GM18868 (cell line): ENCODE data around the gene ZNF587.
"Not testable (repeated sequence)": the region's sequence is repeated elsewhere in the genome, so short reads cannot be mapped to it uniquely, and the experiment has no call there.

Experiments
- ATAC-seq: cut with Tn5 transposase; IDR thresholded peaks from one replicate; pipeline ENCODE4 v1.9.1; 2021; ENCODE audit warnings: mild to moderate bottlenecking, moderate library complexity; ENCODE audit not compliant: unreplicated experiment

Gene ZNF587

DNA sequence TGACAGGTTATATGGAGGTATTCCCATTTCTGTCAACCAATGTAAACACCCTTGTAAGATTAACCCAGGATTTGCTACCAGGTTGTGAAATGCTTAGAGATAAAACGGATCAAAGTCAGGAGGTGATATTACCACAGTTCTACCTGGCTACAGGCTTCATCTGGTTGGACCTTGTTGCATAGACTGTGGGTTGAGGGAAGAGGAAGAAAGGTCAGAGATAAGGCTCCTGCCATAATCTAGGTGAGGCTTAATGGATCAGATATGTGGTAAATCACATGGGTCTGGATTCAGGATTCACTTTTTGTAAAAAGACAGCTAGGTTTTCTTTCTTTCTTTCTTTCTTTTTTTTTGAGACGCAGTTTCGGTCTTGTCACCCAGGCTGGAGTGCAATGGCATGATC, 28.2 kb upstream of the ZNF587 start:
- not testable (repeated sequence) for ATAC-seq

GRCh38 chr19:57823155-57823554, 26.5 kb upstream of the ZNF587 start:
- ATAC-seq, result not testable (repeated sequence)

DNA sequence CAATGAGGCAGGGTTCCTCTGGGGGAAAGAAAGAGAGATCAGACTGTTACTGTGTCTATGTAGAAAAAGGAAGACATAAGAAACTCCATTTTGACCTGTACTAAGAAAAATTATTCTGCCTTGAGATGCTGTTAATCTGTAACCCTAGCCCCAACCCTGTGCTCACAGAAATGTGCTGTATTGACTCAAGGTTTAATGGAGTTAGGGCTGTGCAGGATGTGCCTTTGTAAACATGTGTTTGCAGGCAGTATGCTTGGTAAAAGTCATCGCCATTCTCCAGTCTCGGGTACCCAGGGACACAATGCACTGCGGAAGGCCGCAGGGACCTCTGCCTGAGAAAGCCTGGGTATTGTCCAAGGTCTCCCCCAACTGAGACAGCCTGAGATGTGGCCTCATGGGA, 26.1 kb upstream of the ZNF587 start:
- not testable (repeated sequence) for ATAC-seq

GRCh38 chr19:57825511-57825910, 24.1 kb upstream of the ZNF587 start:
- ATAC-seq, result no peak

DNA sequence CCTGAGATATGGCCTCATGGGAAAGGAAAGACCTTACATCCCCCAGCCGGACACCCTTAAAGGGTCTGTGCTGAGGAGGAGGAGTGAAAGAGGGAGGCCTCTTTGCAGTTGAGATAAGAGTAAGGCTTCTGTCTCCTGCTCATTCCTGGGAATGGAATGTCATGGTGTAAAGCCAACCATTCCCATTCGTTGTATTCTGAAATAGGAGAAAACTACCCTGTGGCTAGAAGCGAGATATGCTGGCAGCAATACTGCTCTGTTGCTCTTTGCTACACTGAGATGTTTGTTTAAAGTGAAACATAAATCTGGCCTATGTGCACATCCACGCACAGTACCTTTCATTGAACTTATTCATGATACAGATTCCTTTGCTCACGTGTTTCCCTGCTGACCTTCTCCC, 20.3 kb upstream of the ZNF587 start:
- no peak for ATAC-seq

GRCh38 chr19:57830071-57830602, 19.5 kb upstream of the ZNF587 start, which contains the start of gene ZNF587B:
Gene ZNF587B (plus strand): TSS chr19:57830299. CDS start chr19:57830529, 230 bp downstream.
- no peak for ATAC-seq

DNA sequence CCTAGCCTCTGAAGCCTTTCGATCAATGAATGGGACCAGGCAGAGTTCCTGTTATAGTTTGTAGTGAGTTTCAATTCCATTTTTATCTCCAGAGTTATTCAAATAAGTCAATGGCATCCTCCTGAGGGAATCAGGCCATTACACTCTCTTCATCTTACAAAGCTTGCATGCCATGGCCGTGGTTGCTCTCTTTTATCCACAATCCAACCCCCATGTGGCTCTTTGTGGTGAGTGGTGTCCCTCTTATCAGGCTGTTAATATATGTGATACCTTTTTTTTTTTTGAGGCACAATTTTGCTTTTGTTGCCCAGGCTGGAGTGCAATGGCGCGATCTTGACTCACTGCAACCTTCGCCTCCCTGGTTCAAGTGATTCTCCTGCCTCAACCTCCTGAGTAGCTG, 12.7 kb upstream of the ZNF587 start:
- not testable (repeated sequence) for ATAC-seq

- ATAC-seq, result not testable (repeated sequence)
Observed at GRCh38 chr19:57838622-57839191, 11.0 kb upstream of the ZNF587 start.

DNA sequence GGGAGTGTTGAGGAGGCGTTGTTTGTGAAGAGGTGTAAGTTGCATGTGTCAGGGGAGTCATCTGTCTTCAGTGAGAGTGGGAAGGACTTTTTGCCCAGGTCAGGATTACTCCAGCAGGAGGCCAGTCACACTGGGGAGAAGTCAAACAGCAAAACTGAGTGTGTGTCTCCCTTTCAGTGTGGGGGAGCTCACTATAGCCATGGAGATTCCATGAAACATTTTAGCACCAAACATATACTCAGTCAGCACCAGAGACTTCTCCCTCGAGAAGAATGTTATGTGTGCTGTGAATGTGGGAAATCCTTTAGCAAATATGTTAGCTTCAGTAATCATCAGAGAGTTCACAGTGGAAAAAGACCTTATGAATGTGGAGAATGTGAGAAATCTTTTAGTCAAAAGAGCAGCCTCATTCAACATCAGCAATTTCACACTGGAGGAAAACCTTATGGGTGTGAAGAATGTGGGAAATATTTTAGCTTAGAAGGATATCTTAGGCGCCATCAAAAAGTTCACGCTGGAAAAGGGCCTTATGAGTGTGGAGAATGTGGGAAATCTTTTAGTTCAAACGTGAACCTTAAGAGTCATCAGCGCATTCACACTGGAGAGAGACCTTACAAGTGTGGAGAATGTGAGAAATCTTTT, 8.4 kb upstream of the ZNF587 start:
- ATAC-seq, result no peak

- ATAC-seq, result not testable (repeated sequence)
Observed at GRCh38 chr19:57847164-57847563, 2.5 kb upstream of the ZNF587 start.

DNA sequence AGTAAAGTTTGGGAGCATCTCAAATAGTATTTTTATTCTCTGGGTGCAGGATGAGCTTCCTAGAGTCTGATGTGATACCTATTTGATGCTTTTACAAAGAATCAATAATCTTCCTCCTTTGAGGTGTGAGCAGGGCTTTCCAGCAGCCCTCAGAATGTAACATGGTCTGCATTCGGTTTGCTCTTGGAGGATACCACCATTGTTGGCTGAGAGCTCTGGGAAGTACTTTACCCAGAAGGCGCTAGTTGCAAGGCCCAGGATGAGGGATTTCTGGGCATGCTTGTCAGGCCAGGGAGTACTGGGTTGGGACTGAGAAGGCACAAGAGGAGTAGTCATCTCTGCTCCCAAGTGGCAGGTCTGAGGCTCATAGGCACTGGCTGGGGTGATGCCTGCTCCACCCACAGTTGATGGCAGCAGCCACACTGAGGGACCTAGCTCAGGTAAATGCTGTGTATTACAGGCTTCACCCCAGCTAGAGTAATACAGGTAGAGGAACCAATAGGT, 445 bp upstream of the ZNF587 start:
- not testable (repeated sequence) for ATAC-seq

DNA sequence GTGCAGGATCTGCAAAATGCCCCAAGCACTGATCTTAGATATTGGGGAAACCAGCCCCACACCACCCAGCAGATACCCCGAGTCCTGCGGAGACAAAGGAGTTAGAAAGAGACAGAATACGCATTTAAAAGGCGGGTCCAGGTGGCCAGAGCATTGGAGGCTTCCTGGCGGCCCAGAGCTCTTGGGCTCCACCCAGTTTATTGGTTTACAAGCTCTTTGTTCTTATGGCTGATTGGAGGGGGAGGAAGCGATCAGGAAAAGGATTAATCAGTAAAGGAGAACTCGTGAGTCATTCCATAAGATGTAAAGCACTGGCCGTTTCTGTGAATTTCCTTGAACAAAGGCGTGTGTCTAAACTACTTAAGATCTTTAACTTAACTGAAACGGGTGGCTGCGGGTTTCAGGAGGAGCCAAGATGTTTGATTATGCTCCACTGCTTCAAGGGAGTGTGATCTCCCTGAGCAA, 926 bp downstream of the ZNF587 start:
- ATAC-seq, result no peak

- not testable (repeated sequence) for ATAC-seq
Observed at GRCh38 chr19:57851812-57852603, 2.3 kb downstream of the ZNF587 start.

- ATAC-seq, result not testable (repeated sequence)
Observed at GRCh38 chr19:57854117-57854516, 4.5 kb downstream of the ZNF587 start.

DNA sequence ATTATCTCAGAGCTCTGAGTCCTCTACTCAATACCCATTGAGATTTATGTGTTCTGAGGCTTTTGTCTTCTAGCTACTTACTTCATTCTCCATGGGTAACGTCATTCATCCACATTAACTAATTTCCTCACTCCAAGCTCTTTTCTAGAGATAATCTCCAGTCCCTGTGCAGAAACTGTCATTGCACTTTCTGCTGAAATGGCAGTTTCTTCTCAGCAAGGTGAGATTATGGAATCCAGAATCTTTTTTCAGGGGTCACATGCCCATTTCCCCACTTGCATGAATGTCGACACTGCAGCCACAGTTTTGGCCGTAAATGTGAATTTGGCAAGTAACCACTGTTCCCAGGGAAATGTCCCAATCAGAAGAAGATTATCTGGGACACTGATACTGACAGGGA, 12.7 kb downstream of the ZNF587 start:
- ATAC-seq, result not testable (repeated sequence)

DNA sequence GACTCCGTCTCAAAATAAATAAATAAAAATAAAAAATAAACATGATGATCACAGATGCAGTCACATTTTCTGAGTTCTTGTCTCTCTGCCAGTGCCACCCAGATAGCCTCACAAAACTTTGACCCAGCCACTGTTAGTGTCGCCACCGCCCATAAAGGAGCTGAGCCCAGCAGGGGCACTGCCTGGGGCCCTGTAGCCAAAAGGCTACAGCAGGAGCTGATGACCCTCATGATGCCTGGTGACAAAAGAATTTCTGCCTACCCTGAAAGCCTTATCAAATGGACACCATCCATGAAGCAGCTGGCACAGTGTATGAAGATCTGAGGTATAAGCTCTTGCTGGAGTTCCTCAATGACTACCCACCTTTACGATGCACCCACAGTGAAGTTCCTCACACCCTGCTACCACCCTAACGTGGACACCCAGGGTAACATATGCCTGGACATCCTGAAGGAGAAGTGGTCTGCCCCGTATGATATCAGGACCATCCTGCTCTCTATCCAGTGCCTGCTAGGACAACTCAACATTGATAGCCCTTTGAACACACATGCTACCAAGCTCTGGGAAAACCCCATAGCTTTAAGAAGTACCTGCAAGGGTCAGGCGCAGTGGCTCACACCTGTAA, 18.3 kb downstream of the ZNF587 start:
- no peak for ATAC-seq

DNA sequence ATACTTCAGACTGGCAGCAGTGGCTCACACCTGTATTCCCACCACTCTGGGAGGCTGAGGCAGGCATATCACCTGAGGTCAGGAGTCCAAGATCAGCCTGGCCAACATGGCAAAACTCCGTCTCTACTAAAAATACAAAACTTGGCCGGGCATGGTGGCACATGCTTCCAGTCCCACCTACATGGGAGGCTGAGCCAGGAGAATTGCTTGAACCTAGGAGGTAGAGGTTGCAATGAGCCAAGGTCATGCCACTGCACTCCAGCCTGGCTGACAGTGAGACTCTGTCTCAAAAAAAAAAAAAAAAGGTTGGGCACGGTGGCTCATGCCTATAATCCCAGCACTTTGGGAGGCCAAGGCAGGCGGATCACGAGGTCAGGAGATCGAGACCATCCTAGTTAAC, 20.0 kb downstream of the ZNF587 start:
- ATAC-seq, result not testable (repeated sequence)

- no peak for ATAC-seq
Observed at GRCh38 chr19:57870225-57870624, 20.6 kb downstream of the ZNF587 start.

GRCh38 chr19:57872450-57872849, 22.8 kb downstream of the ZNF587 start:
- no peak for ATAC-seq

GRCh38 chr19:57873883-57874799, 24.5 kb downstream of the ZNF587 start:
- not testable (repeated sequence) for ATAC-seq
